GM21737 (cell line): ENCODE results near the gene ZFP90.
A peak's percentile ranks its signal among the peaks of the same experiment; 100 is the strongest.
"Not testable (repeated sequence)": the region's sequence is repeated elsewhere in the genome, so short reads cannot be mapped to it uniquely, and the experiment has no call there.

Source experiments
- ATAC-seq: cut with Tn5 transposase; IDR thresholded peaks from one replicate; pipeline ENCODE4 v1.9.1; 2021; ENCODE audit warnings: mild to moderate bottlenecking, moderate library complexity; ENCODE audit not compliant: unreplicated experiment

The ZFP90 gene

GRCh38 chr16:68538880-68539701 is at the start of gene ZFP90:
TSS of gene ZFP90 (plus strand) at chr16:68539291. CDS start at chr16:68539793, 502 bp downstream.
- ATAC-seq = peak; percentile 90

DNA sequence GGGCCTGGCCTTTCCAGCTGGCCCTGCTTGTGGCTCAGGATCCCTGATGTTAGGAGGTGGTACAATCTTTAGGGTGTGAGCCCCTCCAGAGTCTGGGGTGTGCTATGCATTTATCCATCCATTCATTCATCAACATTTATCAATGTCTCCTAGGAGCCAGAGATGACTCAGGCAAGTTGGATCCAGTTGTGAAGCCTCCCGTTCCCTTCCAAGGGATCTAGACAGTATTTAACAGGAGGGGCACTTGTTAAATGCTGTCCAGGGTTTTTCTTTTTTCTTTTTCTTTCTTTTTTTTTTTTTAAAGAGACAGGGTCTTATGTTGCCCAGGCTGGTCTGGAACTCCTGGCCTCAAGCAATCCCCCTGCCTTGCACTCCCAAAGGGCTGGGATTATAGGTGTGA is 48.7 kb upstream of the ZFP90 start:
- ATAC-seq = no peak

- ATAC-seq = no peak
Observed at GRCh38 chr16:68490829-68491575, 48.1 kb upstream of the ZFP90 start.

DNA sequence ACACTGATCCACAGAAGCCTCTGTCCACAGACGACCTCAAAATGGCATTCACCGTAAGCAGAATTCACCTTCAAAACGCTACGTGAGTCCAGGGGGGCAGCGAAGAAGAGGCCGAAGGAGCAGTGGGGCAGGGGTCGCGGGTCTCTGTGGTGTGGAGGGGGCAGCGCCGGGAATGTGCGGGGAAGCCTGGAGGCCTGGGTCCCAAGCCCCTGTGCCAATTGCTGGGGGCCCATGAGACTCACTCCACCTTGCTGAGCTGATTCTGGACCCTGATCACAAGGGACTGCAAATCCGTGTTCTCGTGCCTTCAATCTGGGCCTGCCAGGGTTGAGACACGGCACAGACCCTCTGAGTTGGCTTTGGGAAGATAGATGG is 47.5 kb upstream of the ZFP90 start:
- ATAC-seq = no peak

DNA sequence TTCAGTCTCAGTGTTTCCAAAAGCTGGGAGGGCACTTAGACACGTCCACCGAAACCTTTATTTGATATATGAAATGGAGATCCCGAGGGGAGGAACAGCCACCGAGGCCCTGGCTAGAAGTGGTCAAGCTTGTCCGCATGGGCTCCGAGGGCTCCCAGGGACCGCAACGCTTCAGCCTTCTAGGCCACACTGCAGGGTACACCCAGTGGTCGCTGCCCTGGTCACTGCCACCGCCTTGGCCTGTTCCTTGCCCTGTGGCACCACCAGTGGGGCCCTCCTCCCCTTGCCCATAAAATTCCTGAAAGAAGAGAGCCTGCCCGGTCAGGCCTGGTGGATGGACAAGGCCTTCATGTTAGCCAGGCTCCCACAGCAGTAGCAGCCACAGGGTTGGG is 46.9 kb upstream of the ZFP90 start:
- no peak for ATAC-seq

GRCh38 chr16:68492543-68493411 is 46.3 kb upstream of the ZFP90 start:
- ATAC-seq = no peak

DNA sequence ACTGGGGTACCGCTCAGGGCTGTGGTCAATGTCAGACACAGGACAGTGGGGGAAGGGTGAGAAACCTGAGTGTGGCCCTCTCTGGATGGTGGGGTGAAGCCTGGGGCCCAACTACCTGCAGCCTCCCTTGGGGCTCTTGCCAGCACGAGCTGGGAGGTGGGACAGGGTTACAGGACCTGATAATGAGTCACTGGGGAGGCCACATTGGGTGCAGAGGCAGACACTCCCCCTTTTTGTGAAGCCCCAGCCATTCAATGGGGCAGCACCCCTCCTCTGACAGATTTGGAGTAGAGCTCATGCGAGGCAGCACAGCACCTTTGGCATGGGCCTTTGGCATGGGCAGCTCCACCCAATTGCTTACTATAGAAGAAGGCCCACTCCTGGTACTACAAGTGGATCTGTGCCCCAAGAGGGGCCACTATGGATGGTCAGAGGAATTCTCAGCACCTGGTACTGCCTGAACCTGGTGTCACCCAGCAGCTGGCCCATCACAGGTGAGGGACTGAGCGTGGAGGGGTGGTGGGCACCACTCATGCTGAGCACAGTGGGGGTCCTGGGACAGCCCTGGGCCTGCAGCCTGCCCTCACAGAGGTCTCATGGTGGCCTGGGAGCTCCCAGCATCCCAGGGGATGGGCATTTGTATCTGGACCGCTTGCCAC is 45.5 kb upstream of the ZFP90 start:
- ATAC-seq = no peak

DNA sequence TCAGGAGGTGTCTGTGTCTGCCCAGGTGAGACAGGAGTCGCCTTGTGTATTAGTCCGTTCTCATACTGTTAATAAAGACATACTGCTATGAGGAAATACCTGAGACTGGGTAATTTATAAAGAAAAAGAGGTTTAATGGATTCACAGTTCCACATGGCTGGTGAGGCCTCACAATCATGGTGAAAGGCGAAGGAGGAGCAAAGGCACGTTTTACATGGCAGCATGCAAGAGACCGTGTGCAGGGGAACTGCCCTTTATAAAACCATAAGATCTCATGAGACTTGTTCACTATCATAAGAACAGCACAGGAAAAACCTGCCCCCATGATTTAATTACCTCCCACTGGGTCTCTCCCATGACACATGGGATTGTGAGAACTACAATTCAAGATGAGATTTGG is 44.8 kb upstream of the ZFP90 start:
- not testable (repeated sequence) for ATAC-seq

DNA sequence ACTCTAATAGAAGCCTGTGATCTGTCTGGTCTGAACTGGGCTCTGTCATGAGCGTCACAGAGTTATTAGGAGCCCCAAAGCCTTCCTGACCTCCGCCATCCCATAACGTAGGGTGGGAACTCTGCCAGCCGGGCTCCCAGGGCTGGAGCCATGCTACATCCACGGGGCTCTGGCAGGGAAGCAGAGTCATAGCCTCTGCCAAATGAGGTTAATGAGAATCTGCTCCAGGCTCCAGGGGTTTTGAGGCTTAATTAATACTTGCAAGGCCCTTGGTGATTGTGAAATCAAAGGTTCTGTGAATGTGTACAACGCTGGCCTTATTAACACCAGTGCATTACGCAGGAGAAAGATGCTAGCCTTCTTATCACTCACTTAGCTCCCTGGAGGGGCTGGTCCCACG is 42.4 kb upstream of the ZFP90 start:
- no peak for ATAC-seq

DNA sequence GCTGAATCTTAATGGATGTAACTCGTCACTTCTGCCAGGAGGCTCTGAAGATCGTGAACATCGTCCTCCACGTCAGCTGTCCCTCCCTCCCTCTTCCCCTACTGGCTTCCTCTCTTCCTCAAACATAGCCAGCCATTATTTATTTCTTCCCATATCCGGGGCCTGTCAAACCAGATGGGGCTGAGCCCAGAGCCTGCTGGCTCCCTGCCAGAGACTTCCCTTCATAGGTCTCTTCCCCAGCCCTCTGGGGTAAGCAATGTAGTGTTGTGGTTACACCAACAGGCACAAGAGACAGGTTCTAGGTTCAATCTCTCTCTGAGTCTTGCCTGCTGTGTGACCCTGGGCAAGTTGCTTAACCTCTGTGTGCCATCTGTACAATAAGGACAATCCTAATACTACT is 40.1 kb upstream of the ZFP90 start:
- no peak for ATAC-seq

DNA sequence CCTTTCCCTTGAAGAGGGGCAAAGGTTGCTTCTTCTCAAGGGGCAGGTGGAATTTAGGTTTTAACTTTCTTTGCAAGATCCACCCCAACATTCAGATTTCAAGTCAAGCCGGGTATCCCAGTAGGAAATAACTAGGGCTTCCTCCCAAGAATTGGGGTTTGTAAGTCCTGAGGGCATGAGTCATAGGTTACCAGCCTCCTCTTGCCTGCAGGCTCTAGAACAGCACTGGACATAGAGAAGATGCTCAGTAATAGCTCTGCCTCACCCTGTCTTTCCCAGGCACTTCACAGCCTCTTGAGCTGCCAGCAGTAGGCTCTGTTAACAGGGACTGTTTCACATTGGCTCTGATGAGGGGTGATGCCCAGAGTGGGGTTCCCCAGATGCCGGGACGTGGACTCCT is 35.8 kb upstream of the ZFP90 start:
- ATAC-seq = no peak

DNA sequence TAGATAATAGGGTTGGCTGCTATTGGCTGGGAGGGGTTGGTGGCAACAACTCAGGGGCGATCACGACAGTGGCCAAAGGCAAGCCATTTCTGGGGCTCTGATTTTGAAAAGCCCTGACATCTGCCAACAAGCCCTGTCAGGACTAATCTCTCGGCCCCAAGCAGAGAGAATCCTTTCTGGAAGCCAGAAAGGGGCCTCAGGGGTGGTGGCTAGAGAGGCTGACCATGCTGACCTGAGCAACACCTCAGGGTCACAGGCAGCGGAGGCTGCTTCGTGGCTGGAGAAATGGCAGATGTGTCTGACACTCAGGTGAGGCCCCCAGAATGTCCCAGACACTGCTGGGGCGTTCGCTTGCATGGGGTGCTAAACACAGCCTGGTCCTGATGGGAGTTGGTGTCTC is 35.0 kb upstream of the ZFP90 start:
- ATAC-seq = no peak

GRCh38 chr16:68506331-68507053 is 32.6 kb upstream of the ZFP90 start:
- ATAC-seq = no peak

GRCh38 chr16:68508013-68508412 is 31.1 kb upstream of the ZFP90 start:
- no peak for ATAC-seq

- no peak for ATAC-seq
Observed at GRCh38 chr16:68508641-68509240, 30.4 kb upstream of the ZFP90 start.

- ATAC-seq = no peak
Observed at GRCh38 chr16:68509381-68509780, 29.7 kb upstream of the ZFP90 start.

GRCh38 chr16:68510775-68511174 is 28.3 kb upstream of the ZFP90 start:
- no peak for ATAC-seq

DNA sequence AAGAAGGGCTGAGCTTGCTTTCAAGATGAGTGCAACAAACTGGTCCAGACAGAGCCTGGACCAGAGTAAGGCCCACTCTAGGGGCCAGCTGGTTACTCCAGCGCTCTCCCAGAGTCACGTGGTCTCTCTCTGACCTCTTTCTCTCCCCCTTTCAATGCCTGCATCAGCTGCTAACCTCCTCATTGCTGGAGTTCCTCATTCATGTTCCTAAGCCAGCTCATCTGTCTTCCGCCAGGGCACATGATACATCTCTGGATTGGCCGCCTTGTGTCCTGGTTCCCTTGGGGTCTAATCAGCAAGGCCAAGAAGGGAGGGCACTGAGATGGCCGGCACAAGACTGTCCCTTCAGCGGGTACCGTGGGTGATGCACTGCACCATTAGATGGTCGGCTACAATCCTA is 26.9 kb upstream of the ZFP90 start:
- ATAC-seq = no peak

DNA sequence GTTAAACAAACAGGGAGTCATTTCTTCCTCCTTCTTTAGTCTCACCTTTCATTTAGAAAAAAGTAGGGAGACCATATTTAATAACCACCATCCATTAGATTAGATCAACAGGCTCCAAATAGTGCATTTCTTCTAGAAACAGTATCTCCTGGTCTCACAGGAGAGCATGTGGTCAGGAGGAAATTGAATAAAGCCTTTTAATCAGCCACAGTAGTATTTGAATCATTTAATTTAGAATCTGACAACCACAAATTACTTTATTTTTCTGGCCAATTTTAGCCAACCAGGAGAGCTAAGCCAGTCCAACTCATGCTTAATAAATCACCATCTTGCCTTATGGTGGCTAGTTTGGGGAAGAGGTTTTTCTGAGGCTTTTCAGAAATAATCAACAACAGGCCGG is 26.3 kb upstream of the ZFP90 start:
- no peak for ATAC-seq

DNA sequence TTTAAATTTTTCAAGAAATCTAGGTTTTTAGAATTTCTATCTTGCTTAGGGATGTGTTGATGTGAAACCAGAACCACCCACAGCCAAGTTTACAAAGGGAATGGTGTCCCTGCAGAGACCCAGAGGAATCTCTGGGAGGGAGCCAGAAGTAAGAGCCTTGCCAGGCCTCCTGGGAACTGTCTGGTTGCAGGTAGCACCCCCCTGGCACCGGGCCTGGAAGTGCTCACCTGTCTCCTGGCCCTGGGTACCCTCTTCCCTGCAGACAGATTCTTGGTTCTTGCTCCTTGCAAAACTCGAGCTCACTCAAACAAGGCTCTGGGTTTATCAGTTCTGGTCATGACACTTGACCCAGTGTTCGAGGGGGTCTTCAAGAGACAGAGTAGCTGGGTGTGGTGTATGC is 24.6 kb upstream of the ZFP90 start:
- no peak for ATAC-seq
